ENCODE measurements around the gene VWC2.

VWC2 gene

DNA sequence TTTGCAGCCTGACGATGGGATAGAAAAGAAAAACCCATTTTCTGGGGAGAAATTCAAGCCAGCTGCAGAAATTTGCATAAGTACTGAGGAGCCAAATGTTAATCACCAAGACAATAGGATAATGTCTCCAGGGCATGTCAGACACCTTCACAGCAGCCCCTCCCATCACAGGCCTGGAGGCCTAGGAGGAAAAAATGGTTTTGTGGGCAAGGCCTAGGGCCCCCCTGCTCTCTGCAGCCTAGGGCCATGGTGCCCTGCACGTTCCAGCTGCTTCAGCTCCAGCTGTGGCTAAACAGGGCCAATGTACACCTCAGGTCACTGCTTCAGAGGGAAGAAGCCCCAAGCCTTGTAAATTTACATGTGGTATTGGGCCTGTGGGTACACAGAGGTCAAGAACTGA, 158.2 kb downstream of the VWC2 start:
- DNase-seq, result no peak

DNA sequence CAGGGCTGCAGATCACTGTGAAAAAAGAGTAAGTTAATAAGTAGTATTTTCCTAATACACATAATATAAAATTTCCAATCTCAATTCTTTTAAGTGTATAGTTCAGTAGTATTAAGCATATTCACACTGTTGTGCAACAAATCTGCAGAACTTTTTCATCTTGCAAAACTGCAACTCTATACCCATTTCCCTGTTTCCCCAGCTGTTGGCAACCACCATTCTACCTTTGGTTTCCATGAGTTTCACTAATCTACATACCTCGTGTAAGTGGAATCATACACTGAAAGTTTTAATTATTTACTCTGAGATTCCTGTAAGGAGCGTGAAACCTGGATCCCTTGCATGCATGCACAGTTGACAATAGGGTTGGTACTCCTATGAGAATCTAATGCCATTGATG, 164.2 kb downstream of the VWC2 start:
- DNase-seq, result no peak
